ENCODE results near the gene JUN.
"Not testable (repeated sequence)": the region's sequence is repeated elsewhere in the genome, so short reads cannot be mapped to it uniquely, and the experiment has no call there.

The JUN gene

DNA sequence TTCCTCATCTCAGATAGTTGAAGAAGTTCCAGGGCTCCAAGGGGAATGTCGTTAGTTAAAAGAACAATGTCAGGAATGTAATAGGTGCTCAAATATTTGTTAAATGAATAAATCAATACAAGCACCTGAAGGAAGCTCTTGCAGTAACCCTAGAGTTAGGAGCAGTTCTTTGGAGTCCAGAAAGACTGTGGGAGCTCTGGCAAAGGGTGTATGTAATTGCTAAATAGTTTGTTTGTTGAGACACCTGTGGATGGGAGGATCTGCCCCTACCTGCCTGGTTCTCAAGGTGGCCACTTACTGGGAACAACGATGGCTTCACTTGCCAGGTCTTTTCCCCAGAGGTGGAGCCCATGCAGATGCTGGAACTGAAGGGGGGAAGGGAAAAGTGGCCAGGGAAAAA, 27.5 kb upstream of the JUN start:
- no peak for DNase-seq
- intact Hi-C loops (cut with DNase I), result no loop called here

DNA sequence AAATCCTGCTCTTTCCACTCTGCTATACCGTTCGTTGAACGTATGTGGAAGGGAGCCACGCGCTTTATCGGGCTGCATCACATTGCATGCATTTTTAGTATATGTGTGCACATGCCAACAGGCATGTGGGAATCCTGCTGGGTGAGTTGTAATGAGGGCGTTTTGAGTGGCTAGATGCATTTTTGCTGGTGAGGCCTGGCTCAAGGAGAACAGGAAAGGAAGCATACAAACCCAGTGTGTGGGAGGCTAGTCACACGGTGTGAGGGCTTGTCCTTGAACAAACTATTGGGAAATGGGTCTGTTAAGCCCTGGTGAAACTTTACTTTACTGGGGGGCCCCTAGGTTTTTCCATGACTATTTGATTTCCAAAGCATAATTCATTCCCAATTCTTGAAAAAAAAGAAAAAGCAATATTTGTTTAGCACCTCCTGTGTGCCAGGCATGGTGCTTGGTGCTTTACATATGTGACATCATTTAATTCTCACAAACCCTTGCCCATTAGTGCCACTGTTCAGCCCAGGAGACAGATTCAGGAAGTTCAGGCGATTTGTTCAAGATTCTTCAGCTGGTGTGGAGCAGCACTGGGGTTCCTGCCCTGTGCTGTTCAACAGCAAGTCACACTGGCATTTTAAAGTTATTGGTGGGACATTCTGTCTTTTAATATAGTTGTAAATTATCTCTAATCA, 25.6 kb upstream of the JUN start:
- intact Hi-C loops (cut with DNase I), result no loop called here
- no peak for DNase-seq

DNA sequence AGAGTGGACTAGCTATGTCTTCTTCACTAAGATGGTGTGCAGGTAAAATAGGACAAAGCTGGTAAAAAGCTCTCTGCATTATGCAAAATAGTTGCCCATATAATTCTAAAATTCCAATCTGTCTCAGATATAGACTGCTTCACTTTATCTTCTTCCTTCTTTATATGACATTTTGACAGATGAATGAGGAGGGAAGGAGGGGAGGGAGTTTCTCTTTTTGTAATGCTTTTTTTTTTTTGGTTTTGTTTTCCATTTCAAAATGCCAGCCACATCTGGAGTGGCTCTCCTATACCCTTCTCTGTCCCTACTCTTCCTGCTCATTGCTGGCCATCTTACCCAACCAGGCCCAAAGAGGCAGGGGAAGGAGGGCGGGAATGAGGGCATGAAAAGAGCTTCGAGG, 24.2 kb upstream of the JUN start:
- DNase-seq, result no peak
- intact Hi-C loops (cut with DNase I), result no loop called here

DNA sequence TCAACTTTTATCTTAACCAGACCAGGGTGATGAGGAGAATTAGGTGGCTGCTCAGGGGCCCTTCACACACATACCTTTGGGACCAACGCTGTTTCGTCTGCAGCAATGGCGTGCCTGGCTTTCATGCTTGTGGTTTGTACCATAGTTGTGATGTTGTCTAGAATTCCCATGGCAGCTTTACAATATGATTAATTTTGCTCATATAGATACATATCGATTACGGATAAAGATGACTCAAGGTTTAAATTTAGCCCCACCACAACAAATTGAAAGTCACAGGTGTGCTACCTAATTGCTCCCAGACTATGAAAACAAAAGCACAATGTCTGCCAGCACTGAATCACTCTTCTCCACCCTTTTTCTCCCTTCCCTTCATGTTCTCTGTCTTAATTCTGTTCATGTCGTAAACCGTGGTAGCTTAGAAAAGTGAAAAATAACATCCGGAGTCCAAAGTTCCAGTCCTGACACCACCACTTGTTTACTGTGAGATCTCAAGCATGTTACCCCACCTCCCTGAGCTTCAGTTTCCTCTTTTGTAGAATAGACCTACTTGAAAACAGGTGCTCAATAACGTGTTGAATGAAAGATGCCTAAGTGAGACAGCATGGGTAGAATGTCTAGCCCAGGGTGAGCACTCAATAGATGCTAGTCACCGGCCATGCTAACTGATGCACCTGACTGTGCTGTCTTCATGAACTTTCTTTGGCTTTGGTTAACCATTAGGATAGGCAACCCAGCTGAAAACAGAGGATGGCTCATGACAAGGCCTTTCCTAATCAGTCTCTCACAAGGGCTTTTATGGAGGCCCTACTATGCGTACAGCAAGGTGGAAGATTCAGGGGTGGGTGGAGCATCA, 22.1 kb upstream of the JUN start:
- DNase-seq, result no peak
- intact Hi-C loops (cut with DNase I), result no loop called here

DNA sequence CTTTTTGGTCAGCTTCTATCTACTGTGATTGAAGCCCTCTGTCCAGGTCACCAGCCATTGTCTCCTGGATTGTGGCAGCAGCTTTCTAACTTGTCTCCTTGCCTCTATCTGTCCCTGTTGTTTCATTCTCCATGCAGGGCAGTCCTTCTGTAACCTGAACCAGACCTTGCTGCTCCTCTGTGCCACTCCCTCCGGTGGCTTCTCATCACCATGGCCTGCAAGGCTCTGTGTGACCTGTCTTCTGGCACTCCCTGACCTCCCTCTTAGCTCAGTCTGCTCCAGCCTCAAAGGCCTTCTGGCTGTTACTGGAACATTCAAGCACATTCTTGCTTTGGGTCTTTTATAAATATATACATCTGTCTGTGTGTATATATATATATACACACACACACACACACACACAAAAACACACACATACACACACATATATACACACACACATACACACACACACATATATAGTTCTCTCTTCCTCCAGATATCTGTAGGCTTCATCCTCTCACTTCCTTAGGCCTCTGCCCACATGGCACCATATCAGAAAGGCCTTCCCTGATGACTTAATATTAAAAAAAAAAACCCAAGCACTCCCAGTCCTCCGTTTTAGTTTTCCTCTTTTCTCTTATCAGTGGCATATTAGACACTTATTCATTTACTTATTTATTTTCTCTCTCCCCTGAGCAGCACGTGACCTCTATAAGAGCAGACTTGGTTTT, 21.2 kb upstream of the JUN start:
- no peak for DNase-seq
- intact Hi-C loops (cut with DNase I), result no loop called here

DNA sequence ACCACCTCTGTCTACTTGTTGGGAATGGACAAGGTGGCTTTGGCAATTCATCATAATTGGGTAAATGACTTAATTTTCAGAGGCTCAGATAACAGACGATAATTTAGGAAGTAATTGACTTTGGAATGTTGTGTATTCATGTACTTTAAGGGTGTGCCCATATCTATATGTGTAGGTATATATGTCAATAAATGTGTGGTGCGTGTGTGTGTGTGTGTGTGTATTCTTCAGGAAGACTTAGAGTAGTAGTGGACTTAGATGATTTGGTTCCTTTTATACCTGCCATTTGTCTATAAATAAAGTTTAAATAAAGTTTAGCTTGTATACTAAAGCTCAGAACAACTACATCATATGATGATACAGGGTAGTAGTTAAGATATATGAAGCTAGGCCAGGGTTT, 20.0 kb upstream of the JUN start:
- intact Hi-C loops (cut with DNase I), result no loop called here
- no peak for DNase-seq

DNA sequence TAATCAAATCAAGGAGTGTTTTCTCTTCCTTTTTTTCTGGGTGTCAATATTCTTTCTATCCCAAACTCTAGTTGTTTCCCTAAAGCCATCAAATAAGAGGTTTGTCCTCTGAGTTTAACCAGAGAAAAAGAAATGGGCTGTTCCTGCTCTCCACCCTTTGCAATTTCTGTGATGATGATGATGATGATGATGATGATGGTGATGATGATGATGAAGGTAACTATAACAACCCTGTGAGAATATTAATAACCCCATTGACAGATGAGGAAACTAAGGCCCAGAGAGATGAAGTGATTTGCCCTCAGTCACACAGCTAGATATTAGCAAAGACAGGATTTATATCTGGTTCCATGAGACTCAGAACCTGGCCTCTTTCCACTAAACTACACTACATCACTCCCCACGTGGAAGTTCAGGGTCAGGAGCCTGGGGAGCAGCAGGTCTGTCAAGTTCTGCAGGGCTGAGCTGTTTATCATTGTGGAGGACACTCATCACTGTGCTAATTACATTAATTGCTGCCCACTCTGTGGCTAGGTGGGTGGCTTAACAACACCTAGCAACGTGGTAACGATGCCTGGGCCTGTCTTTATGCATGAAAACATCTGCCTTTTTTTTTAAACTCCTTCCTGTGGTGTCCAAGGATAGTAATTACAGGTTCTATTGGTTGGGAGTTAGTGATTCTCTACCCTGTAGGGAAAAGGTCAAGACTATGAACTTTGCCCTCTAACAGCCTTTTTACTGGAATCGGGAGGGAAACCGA, 19.0 kb upstream of the JUN start:
- no peak for DNase-seq
- intact Hi-C loops (cut with DNase I), result no loop called here

DNA sequence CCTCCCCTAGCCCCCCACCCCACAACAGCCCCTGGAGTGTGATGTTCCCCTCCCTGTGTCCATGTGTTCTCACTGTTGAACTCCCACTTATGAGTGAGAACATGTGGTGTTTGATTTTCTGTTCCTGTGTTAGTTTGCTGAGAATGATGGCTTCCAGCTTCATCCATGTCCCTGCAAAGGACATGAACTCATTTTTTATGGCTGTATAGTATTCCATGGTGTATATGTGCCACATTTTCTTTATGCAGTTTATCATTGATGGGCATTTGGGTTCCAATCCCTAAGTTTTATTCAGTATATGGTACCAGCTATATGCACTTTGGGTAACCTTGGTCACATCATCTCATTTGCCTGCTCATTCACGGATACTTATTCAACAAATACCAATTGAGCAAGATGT, 17.4 kb upstream of the JUN start:
- intact Hi-C loops (cut with DNase I); DNase-seq: not testable (repeated sequence)

DNA sequence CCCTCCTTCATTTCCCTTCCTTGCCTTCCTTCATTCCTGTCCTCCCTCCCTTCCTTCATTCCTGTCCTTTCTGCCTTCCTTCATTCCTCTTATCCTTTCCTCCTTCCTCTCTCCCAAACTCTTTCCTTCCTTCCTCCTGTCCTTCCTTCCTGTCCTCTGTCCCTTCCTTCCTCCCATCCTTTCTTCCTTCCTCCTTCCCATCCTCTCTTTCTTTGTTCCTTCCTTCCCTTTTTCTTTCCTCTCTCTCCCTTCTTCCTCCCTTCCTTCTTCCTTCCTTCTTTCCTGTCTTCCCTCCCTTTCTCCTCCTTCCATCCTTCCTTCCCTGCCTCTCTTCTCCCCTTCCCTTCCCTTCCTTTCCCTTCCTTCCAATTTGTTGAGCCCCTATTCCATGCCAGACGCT, 15.8 kb upstream of the JUN start:
- DNase-seq, result no peak
- intact Hi-C loops (cut with DNase I), result no loop called here

DNA sequence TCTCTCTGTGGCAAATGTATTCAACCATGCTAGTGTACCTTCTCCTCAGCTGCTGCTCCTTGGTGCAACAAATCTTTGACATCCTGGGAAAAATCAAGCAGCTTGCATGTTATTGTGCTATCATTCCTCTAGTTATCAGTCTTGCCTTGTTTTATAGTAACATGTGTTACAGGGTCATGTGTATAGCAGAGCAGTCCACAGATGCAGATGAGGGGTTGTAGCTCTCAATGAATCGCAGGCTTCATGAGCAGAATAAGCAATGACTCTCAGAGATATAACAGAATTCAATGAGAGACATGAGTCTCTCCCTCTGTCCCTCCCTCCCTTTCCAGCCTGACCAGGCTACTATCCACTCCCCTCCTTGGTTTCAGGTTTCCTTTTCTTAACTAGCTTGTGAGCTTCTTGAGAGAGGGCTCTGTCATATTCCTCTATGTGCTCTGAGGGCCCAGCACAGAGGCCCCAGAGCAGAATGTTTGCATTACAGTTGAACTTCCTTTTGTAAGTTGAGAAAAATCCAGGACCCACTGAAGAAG, 15.1 kb upstream of the JUN start:
- intact Hi-C loops (cut with DNase I), result no loop called here
- no peak for DNase-seq

DNA sequence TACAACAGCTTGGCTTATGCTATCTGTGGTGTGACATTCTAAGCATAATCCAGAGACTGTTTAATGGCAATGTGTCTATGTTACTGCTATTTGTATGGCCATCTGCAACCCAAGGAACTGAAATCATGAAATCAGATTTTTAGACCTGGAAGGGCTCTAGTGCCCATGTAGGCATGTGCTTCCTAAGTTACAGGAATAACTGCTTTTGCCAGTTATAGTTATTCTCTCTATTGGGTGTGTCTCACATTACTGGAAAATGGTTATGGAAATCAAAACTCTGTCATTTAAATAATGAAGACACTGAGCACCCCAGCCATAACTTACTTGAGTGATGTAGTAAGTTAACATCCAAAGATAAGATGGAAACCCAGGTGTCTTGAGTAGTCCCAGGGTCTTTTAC, 12.6 kb upstream of the JUN start:
- no peak for DNase-seq
- intact Hi-C loops (cut with DNase I), result no loop called here

DNA sequence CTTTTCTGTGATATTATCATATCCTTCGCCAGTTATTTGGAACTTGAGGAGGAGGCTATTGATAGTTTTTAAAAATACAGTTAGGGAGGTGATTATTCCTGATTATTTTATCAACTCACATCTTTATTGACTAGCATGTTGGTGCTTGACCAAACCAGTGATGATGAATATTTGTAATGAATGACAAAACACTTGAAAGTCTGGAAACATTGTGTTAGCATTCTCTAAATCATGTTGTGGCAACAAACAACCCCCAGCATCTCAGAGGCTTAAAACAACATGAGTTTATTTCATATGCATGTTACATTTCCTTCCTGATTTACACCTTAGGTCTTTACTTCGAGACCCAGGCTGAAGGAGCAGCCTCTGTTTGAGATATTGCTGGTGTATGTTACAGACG, 10.7 kb upstream of the JUN start:
- intact Hi-C loops (cut with DNase I), result no loop called here

DNA sequence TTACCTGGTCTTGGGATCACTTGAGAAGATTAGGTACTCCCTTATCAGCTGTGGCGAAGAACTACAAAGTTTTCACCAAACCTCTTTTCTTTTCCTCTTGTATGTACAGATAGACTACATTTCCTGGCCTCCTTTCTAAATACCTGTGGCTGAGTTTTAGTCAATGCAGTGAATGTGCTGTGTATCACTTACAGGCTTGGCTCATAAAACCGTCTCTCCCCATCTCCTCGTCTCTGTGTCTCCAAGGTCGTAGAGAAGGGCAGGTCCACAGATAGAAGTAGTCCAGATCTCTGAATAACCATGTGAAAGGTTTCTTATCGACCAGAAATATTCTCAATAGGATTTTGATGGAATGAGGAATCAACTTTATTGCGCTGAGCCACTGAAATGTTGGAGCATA, 9.0 kb upstream of the JUN start:
- intact Hi-C loops (cut with DNase I), result no loop called here
- DNase-seq, result no peak

More for the DNA sequence above, 10.7 kb upstream of the JUN start:
- DNase-seq, result no peak

DNA sequence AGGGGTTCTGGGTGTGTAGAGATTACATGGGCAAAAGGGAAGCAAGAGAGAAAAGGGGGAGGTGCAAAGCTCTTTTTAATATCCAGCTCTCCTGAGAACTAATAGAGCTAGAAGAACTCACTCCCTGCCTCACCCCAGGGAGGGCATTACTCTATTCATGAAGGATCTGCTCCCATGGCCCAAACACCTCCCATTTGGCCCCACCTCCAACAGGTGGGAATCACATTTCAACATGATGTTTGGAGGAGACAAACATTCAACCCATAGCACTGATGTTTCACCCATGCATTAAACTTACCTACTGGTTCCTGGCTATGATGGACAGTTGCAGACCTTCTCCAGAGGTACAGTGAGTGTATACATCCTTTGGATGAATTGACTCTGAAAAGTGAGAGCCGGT, 7.3 kb upstream of the JUN start:
- DNase-seq, result no peak
- intact Hi-C loops (cut with DNase I), result no loop called here

DNA sequence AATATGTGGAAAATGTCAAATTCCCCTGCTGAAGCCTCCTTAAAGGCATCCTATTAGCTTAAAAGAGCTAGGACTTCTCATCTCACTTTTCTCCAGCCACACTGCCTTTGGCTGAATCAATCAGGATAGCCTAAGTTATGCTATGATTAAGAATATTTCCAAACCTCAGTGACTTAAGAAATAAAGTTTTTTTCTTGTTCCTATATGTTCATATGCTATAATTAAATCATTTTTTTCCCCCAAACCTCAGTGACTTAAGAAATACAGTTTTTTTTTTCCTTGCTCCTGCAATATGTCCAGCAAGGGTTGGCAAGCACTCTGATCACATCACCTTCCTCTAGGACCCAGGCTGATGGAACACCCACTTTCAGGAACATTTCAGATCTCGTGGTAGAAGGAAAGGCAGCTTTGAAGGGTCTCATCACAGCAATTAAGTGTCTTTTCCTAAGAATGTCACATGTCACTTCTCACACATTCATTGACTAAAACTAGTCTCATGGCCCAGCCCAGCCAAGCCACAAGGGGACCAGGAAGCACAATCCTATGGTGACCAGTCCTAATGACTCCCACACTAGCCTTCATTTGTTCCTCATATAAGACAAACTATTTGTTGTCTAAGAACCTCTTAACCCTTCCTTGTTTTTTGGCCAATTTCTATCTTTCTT, 6.3 kb upstream of the JUN start:
- intact Hi-C loops (cut with DNase I), result loop anchor here (10.0 kb wide), 2 partner anchors 75 to 915 kb away; no protein-coding TSS in a partner anchor

DNA sequence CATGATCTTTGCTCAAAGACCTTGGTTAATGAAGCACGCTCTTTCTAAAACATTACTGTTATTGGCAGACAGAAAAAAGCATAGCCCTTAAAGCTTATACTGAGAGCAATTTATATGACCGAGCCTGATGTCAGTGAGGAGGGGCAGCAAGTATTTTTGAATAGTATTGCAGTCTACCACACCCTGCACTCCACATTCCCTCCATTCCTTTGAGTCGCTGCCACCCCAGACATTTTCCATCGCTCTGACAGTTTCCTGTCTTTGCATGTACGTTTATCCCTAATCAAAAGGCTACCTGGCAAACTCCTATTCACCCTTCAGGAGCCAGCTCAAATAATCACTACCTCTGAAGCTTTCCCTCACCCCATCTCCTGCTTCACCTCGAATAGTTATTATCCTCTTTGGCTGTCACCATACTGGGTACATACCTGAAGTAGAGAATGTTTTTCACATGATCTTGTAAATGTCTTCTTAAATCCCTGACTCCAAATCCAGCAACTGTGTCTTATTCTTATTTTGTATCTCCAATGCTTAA, 5.5 kb upstream of the JUN start:
- no peak for DNase-seq
- intact Hi-C loops (cut with DNase I), result loop anchor here (10.0 kb wide), 2 partner anchors 75 to 915 kb away; no protein-coding TSS in a partner anchor

More for the DNA sequence above, 6.3 kb upstream of the JUN start:
- DNase-seq, result no peak

DNA sequence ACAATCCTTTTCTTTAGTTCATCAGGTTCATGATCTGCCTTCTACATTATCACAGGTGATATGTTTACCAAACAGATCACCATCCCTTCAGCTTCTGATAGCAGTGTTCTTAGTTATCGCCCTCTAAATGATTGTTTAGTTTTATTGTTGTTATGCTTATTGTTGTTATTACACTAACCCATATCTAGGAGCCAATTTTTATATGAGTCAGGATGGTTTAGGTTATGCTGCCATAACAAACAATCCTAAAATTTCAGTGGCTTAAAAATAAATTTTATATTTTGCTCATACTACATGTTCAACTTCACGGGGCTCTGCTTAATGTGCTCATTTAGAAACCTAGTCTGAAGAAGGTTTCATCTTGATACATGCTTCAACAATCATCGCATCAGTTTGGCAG, 4.4 kb upstream of the JUN start:
- intact Hi-C loops (cut with DNase I), result loop anchor here (10.0 kb wide), 2 partner anchors 77 to 917 kb away; no protein-coding TSS in a partner anchor

DNA sequence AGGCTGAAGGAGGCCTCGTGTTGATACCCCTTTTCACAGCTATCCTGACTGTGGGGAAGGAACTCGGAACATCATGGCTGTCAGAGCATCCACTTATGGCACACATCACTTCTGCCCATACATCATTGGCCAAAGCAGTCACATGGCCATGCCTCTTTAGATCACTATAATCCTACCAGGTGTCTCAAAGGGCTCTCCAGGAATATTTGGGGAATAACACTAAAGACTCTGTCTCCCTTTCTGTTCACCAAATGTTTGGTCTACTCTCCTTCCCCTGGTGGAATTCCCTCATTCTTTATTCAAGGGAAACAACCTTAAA, 3.0 kb upstream of the JUN start:
- intact Hi-C loops (cut with DNase I), result loop anchor here (10.0 kb wide), 2 partner anchors 78 to 918 kb away; no protein-coding TSS in a partner anchor
- DNase-seq, result no peak

More for the DNA sequence above, 4.4 kb upstream of the JUN start:
- DNase-seq, result no peak

All from head of caudate nucleus (tissue), 42 donors.